MM.1S (cell line): Measurements from ENCODE around the gene SENP7.

Experiments
- DNase-seq: peaks from one replicate; pipeline ENCODE4 v3.0.0-alpha.2; 2015
- H2AFZ ChIP-seq: fragments of 300-600 bp; sonication (generic); 2 replicates; pipeline ENCODE4 v1.6.0; 2016; ENCODE audit warnings: antibody characterized with exemption, low read length
- H3F3A ChIP-seq: fragments of 300-600 bp; sonication (generic); 2 replicates; pipeline ENCODE4 v1.6.1; 2016; ENCODE audit warnings: mild to moderate bottlenecking, antibody characterized with exemption, low read length, moderate library complexity, mixed read lengths; ENCODE audit not compliant: insufficient read depth
- H3K27ac ChIP-seq: fragments of 300-600 bp; sonication (generic); 2 replicates; pipeline ENCODE4 v1.5.1; 2016; ENCODE audit warnings: mild to moderate bottlenecking, low read length
- H3K27me3 ChIP-seq: fragments of 300-600 bp; sonication (generic); replicated peaks from 2 replicates; pipeline ENCODE4 v1.6.0; 2016; ENCODE audit warnings: low read length; ENCODE audit not compliant: insufficient read depth
- H3K36me3 ChIP-seq: fragments of 300-600 bp; sonication (generic); replicated peaks from 2 replicates; pipeline ENCODE4 v1.6.1; 2016; ENCODE audit warnings: mild to moderate bottlenecking, low read length, mixed read lengths; ENCODE audit not compliant: insufficient read depth
- H3K4me1 ChIP-seq: fragments of 300-600 bp; sonication (generic); 2 replicates; pipeline ENCODE4 v1.6.1; 2016; ENCODE audit warnings: low read length, mixed read lengths
- H3K4me2 ChIP-seq: fragments of 300-600 bp; sonication (generic); 2 replicates; pipeline ENCODE4 v1.6.0; 2016; ENCODE audit warnings: low read depth, low read length
- H3K4me3 ChIP-seq: fragments of 300-600 bp; sonication (generic); 2 replicates; pipeline ENCODE4 v1.5.1; 2016; ENCODE audit warnings: low read length, mixed read lengths
- H3K79me2 ChIP-seq: fragments of 300-600 bp; sonication (generic); 2 replicates; pipeline ENCODE4 v1.6.1; 2016; ENCODE audit warnings: mixed run types, low read length, mixed read lengths
- H3K9ac ChIP-seq: fragments of 300-600 bp; sonication (generic); 2 replicates; pipeline ENCODE4 v1.6.1; 2016; ENCODE audit warnings: low read length, mixed read lengths
- H3K9me2 ChIP-seq: fragments of 300-600 bp; sonication (generic); replicated peaks from 2 replicates; pipeline ENCODE4 v1.6.1; 2016; ENCODE audit warnings: mild to moderate bottlenecking, low read length, mixed read lengths; ENCODE audit not compliant: insufficient read depth
- H3K9me3 ChIP-seq: fragments of 300-600 bp; sonication (generic); replicated peaks from 2 replicates; pipeline ENCODE4 v1.6.1; 2016; ENCODE audit warnings: mild to moderate bottlenecking, low read length, mixed read lengths; ENCODE audit not compliant: insufficient read depth
- H4K20me1 ChIP-seq: fragments of 300-600 bp; sonication (generic); 2 replicates; pipeline ENCODE4 v1.6.1; 2016; ENCODE audit warnings: mild to moderate bottlenecking, low read length, moderate library complexity, mixed read lengths; ENCODE audit not compliant: insufficient read depth
- CTCF ChIP-seq: fragments of 300-600 bp; sonication (generic); IDR thresholded peaks from 2 replicates; pipeline ENCODE4 v1.5.1; 2016; ENCODE audit warnings: antibody characterized with exemption, low read length, mixed read lengths
- EZH2 ChIP-seq: fragments of 300-600 bp; sonication (generic); optimal IDR thresholded peaks from 2 replicates; pipeline ENCODE3; 2017; ENCODE audit warnings: low read depth, mild to moderate bottlenecking, antibody characterized with exemption, low read length, mixed read lengths
- EZH2phosphoT487 ChIP-seq: fragments of 300-600 bp; sonication (generic); IDR thresholded peaks from 2 replicates; pipeline ENCODE4 v1.6.1; 2018; ENCODE audit warnings: antibody characterized with exemption, low read length

Gene SENP7

GRCh38 chr3:101288294-101288693 is 224.7 kb downstream of the SENP7 start:
- Histone ChIP-seq H3K9me2 (no peaks in the 10 kb centered on the region), H3K4me3 (no peak overlapping the region), H3K36me3 (no peaks in the 10 kb centered on the region), H4K20me1 (no peaks in the 10 kb centered on the region), H3K9ac (no peak overlapping the region), H3K4me1 (no peaks in the 10 kb centered on the region), H3F3A (no peaks in the 10 kb centered on the region), H3K27ac (no peak overlapping the region), H3K4me2 (no peak overlapping the region), H2AFZ (no peak overlapping the region), H3K79me2 (no peaks in the 10 kb centered on the region), H3K27me3 (no peaks in the 10 kb centered on the region), H3K9me3 (no peaks in the 10 kb centered on the region)
- no peak for DNase-seq
- TF ChIP-seq EZH2, result no peak
- no peak for TF ChIP-seq EZH2phosphoT487
- no peak for TF ChIP-seq CTCF

- Histone ChIP-seq H3K9me2 (no peaks in the 10 kb centered on the region), H3K27me3 (no peaks in the 10 kb centered on the region), H2AFZ (no peak overlapping the region), H3F3A (no peaks in the 10 kb centered on the region), H3K36me3 (no peaks in the 10 kb centered on the region), H3K9ac (no peak overlapping the region), H3K9me3 (no peaks in the 10 kb centered on the region), H4K20me1 (no peaks in the 10 kb centered on the region), H3K4me2 (no peak overlapping the region), H3K27ac (no peak overlapping the region), H3K4me3 (no peak overlapping the region), H3K79me2 (no peaks in the 10 kb centered on the region), H3K4me1 (no peaks in the 10 kb centered on the region)
- TF ChIP-seq CTCF (no peak), EZH2 (no peak), EZH2phosphoT487 (no peak)
- DNase-seq, result no peak
Measured at GRCh38 chr3:101284757-101285156, 228.3 kb downstream of the SENP7 start.

- H3K27me3 ChIP-seq, result no peaks in the 10 kb centered on the region
- no peaks in the 10 kb centered on the region for H4K20me1 ChIP-seq
- no peaks in the 10 kb centered on the region for H3K4me1 ChIP-seq
- H3K36me3 ChIP-seq, result no peaks in the 10 kb centered on the region
- H2AFZ ChIP-seq, result no peak overlapping the region
- no peak overlapping the region for H3K9ac ChIP-seq
- no peaks in the 10 kb centered on the region for H3K9me2 ChIP-seq
- no peak for DNase-seq
- no peak overlapping the region for H3K27ac ChIP-seq
- H3F3A ChIP-seq, result no peaks in the 10 kb centered on the region
- no peak for TF ChIP-seq EZH2
- TF ChIP-seq CTCF, result no peak
- TF ChIP-seq EZH2phosphoT487, result no peak
- no peak overlapping the region for H3K4me2 ChIP-seq
- no peaks in the 10 kb centered on the region for H3K79me2 ChIP-seq
- no peaks in the 10 kb centered on the region for H3K9me3 ChIP-seq
- H3K4me3 ChIP-seq, result no peak overlapping the region
Measured at GRCh38 chr3:101281521-101282030, 231.4 kb downstream of the SENP7 start.
